Measurements from ENCODE around the gene SFMBT2.

- TF ChIP-seq CTCF (IDR thresholded peaks at IDR 0.05): no peak
- TF ChIP-seq POLR2A (IDR thresholded peaks at IDR 0.05): no peak
Observed at GRCh38 chr10:7161484-7162250, 249.2 kb downstream of the SFMBT2 start.
